HG03280 (cell line): ENCODE measurements around the gene MAST4.
"Not testable (repeated sequence)": the region's sequence is repeated elsewhere in the genome, so short reads cannot be mapped to it uniquely, and the experiment has no call there.

Experiments used
- ATAC-seq: cut with Tn5 transposase; IDR thresholded peaks from one replicate; pipeline ENCODE4 v1.9.1; 2021; ENCODE audit warnings: mild to moderate bottlenecking, moderate library complexity; ENCODE audit not compliant: unreplicated experiment

The MAST4 gene

GRCh38 chr5:66805514-66806430, 209.6 kb downstream of the MAST4 start:
- no peak for ATAC-seq

GRCh38 chr5:66807743-66808142, 211.6 kb downstream of the MAST4 start:
- ATAC-seq, result no peak

GRCh38 chr5:66808663-66809062, 212.5 kb downstream of the MAST4 start:
- ATAC-seq, result no peak

GRCh38 chr5:66810151-66810550, 214.0 kb downstream of the MAST4 start:
- ATAC-seq, result no peak

GRCh38 chr5:66810848-66811261, 214.7 kb downstream of the MAST4 start:
- ATAC-seq, result no peak

GRCh38 chr5:66812291-66812690, 216.1 kb downstream of the MAST4 start:
- ATAC-seq, result no peak

- ATAC-seq, result no peak
These were observed 217.1 kb downstream of the MAST4 start for GRCh38 chr5:66813306-66813705.

GRCh38 chr5:66814146-66814991, 218.2 kb downstream of the MAST4 start:
- peak; percentile 72 for ATAC-seq

GRCh38 chr5:66818304-66818934, 222.2 kb downstream of the MAST4 start:
- ATAC-seq, result no peak

GRCh38 chr5:66818935-66819328, 222.7 kb downstream of the MAST4 start:
- no peak for ATAC-seq

- ATAC-seq, result no peak
These were observed 224.5 kb downstream of the MAST4 start for GRCh38 chr5:66820630-66821207.

- no peak for ATAC-seq
These were observed 225.7 kb downstream of the MAST4 start for GRCh38 chr5:66821688-66822429.

GRCh38 chr5:66822906-66823305, 226.7 kb downstream of the MAST4 start:
- ATAC-seq, result not testable (repeated sequence)

GRCh38 chr5:66824476-66824875, 228.3 kb downstream of the MAST4 start:
- no peak for ATAC-seq

GRCh38 chr5:66826263-66826662, 230.1 kb downstream of the MAST4 start:
- no peak for ATAC-seq

GRCh38 chr5:66826696-66827095, 230.5 kb downstream of the MAST4 start:
- no peak for ATAC-seq

- peak; percentile 28 for ATAC-seq
These were observed 231.9 kb downstream of the MAST4 start for GRCh38 chr5:66828046-66828547.

GRCh38 chr5:66828548-66829357, 232.6 kb downstream of the MAST4 start:
- ATAC-seq, result peak; percentile 71

GRCh38 chr5:66829358-66829674, 233.1 kb downstream of the MAST4 start:
- ATAC-seq, result no peak
